Mesendoderm (in vitro differentiated cells): ENCODE data around the gene NDUFS7. TPM values are rescaled to one million over a fixed set of nuclear protein-coding genes. Genes with fewer than 3 reads are reported as not detected.

Experiments used
- DNase-seq: peaks from one replicate; pipeline ENCODE4 v3.0.0; 2013
- H2AK5ac ChIP-seq: 2 replicates; pipeline ENCODE4 v1.6.1; 2013; ENCODE audit warnings: low read length, inconsistent platforms
- H2BK120ac ChIP-seq: 2 replicates; pipeline ENCODE4 v1.6.1; 2013; ENCODE audit warnings: low read depth, mild to moderate bottlenecking, low read length, moderate library complexity, mixed read lengths
- H2BK15ac ChIP-seq: replicated peaks from 2 replicates; pipeline ENCODE4 v1.6.1; 2013; ENCODE audit warnings: low read depth, mild to moderate bottlenecking, moderate library complexity
- H2BK5ac ChIP-seq: 2 replicates; pipeline ENCODE4 v1.6.1; 2013; ENCODE audit warnings: low read length, inconsistent platforms
- H3K18ac ChIP-seq: 2 replicates; pipeline ENCODE4 v1.6.1; 2013; ENCODE audit warnings: mild to moderate bottlenecking, low read length, mixed read lengths
- H3K23ac ChIP-seq: one replicate; pipeline ENCODE4 v1.6.1; 2013; ENCODE audit warnings: low read length
- H3K27ac ChIP-seq: 2 replicates; pipeline ENCODE4 v1.5.1; 2013; ENCODE audit warnings: low read depth, mild to moderate bottlenecking, inconsistent platforms, low read length, moderate library complexity
- H3K27me3 ChIP-seq: 2 replicates; pipeline ENCODE4 v1.6.1; 2013; ENCODE audit warnings: low read length, control low read depth, mild to moderate bottlenecking, inconsistent platforms; ENCODE audit not compliant: insufficient read depth, poor library complexity
- H3K36me3 ChIP-seq: 2 replicates; pipeline ENCODE4 v1.6.1; 2013; ENCODE audit warnings: low read length, inconsistent platforms; ENCODE audit not compliant: control insufficient read depth, insufficient read depth
- H3K4ac ChIP-seq: one replicate; pipeline ENCODE4 v1.6.1; 2013; ENCODE audit warnings: low read depth, mild to moderate bottlenecking, low read length, moderate library complexity
- H3K4me1 ChIP-seq: 2 replicates; pipeline ENCODE4 v1.6.1; 2013; ENCODE audit warnings: low read depth, low read length, inconsistent platforms; ENCODE audit not compliant: control insufficient read depth
- H3K4me2 ChIP-seq: 2 replicates; pipeline ENCODE4 v1.6.1; 2013; ENCODE audit warnings: low read length
- H3K4me3 ChIP-seq: 2 replicates; pipeline ENCODE4 v1.5.1; 2013; ENCODE audit warnings: mild to moderate bottlenecking, low read length
- H3K56ac ChIP-seq: one replicate; pipeline ENCODE4 v1.6.1; 2013; ENCODE audit warnings: low read length
- H3K79me1 ChIP-seq: 2 replicates; pipeline ENCODE4 v1.6.1; 2013; ENCODE audit warnings: low read length, inconsistent platforms
- H3K79me2 ChIP-seq: 2 replicates; pipeline ENCODE4 v1.6.1; 2013; ENCODE audit warnings: mild to moderate bottlenecking, low read length; ENCODE audit not compliant: control insufficient read depth, insufficient read depth
- H3K9ac ChIP-seq: 2 replicates; pipeline ENCODE4 v1.6.1; 2013; ENCODE audit warnings: low read length, inconsistent platforms
- H4K5ac ChIP-seq: one replicate; pipeline ENCODE4 v1.6.1; 2013; ENCODE audit warnings: low read length
- H4K8ac ChIP-seq: one replicate; pipeline ENCODE4 v1.6.1; 2013; ENCODE audit warnings: low read depth, mild to moderate bottlenecking, control low read depth, low read length, moderate library complexity
- WGBS: extraction: QIAGEN DNeasy Blood & Tissue Kit; methylation state at CpG from one replicate; pipeline ENCODE4 v1.1.7; 2013; ENCODE audit warnings: low lambda C conversion rate, missing lambda C conversion rate; ENCODE audit not compliant: insufficient coverage; ENCODE audit errors: extremely low coverage; 5-methylcytosine and 5-hydroxymethylcytosine counted together
- polyA plus RNA-seq, 2 experiments: library from polyadenylated mRNA; stranded (reverse); fragments of 200-250 nt; gene quantifications; one replicate each; pipeline ENCODE4 v1.2.3, GENCODE V29; 2013

NDUFS7 gene
- polyA plus RNA-seq (2013, experiment 1 of 2) = 40.8 TPM
- polyA plus RNA-seq (2013, experiment 2 of 2) = 41.7 TPM

DNA sequence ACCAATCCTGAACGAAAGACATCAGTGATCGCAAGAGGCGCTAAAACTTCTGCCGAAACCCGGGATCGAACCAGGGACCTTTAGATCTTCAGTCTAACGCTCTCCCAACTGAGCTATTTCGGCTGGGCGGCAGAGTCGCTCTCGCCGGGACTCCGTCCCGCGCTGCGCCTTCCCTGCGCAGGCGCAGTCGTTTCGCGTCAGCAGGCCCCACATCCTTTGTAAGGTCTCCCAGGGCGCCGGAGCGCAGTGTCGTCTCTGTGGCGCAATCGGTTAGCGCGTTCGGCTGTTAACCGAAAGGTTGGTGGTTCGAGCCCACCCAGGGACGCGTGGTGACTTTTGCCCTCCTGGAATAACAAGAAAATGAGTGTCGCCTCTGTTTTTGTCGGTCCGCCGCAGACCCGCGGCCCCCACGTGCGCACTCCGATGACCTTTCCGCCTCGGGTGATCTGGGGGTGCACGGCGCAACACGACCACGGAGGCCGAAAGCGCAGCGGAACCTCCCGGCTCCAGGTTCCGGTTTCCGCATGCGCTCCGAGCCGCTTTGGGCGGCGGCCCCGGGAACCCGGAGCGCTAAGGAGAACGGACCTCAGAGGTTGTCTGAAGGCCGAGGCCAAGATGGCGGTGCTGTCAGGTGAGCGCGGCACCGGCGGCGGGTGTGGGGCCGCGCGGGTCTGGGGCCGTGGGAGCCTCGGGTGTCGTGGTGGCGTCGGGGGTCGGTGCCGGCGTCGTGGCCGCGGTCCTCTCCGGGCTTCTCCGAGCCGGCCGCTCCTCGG is at the start of gene NDUFS7:
TSS of gene NDUFS7 (plus strand) at position 596 of the 773 bp plus-strand sequence. CDS start at position 616, 20 bp downstream.
- DNase-seq = peak; percentile 93
- no CpG with 5 or more reads among the region's 90 CpGs for WGBS
- Histone ChIP-seq H2BK15ac (no peak within 1 kb of the TSS), H3K4me3 (peak within 1 kb of the TSS; percentile 76), H3K27me3 (no peaks in the 10 kb centered on the region), H3K79me1 (peaks cover 2% of the 10 kb centered on the region), H3K23ac (no peak within 1 kb of the TSS), H3K9ac (peak within 1 kb of the TSS; percentile 83), H2BK120ac (no peak within 1 kb of the TSS), H2BK5ac (no peak within 1 kb of the TSS), H3K4me1 (no peaks in the 10 kb centered on the region), H3K56ac (peak within 1 kb of the TSS; percentile 89), H4K5ac (no peak within 1 kb of the TSS), H3K36me3 (no peaks in the 10 kb centered on the region), H3K79me2 (no peaks in the 10 kb centered on the region), H4K8ac (no peak within 1 kb of the TSS), H3K4me2 (peak within 1 kb of the TSS; percentile 88), H3K4ac (peak within 1 kb of the TSS; percentile 46), H2AK5ac (no peak within 1 kb of the TSS), H3K18ac (no peak within 1 kb of the TSS), H3K27ac (peak within 1 kb of the TSS; percentile 76)

DNA sequence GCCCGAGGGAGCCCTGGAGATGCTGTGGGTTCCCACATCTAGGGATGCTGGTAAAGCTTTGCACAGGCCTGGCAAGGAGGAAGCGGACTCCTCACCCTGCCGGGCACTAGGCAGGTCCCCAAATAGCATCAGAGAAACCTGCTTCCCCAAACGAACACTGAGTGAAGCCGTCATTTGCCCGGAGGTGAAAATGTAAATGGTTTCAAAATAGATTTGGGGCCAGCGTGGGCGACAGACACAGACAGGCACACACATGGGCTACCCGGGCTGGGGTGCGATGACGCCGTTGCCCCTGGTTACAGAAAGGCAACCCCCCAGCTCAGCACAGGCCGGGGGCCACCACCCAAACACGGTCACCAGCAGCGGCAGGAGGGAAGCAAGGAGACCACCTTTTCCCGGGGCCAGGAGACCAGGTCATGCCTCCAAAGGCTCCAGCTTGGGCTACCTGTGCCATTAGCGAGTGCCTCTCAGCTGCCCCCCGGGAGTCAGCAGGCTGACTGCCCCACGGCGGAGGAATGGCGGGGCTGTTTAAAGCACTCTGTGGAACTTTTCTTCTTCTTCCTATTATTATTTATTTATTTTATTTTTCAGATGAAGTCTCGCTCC is 47.5 kb upstream of the NDUFS7 start:
- H2AK5ac ChIP-seq = no peak overlapping the region
- no peak overlapping the region for H3K56ac ChIP-seq
- H3K4me2 ChIP-seq = no peak overlapping the region
- no peak overlapping the region for H3K4me3 ChIP-seq
- H4K8ac ChIP-seq = no peak overlapping the region
- H3K79me1 ChIP-seq = no peaks in the 10 kb centered on the region
- H3K9ac ChIP-seq = no peak overlapping the region
- H3K18ac ChIP-seq = no peak overlapping the region
- H2BK120ac ChIP-seq = no peak overlapping the region
- no peaks in the 10 kb centered on the region for H3K36me3 ChIP-seq
- no peak overlapping the region for H2BK15ac ChIP-seq
- H2BK5ac ChIP-seq = no peak overlapping the region
- no peak overlapping the region for H4K5ac ChIP-seq
- H3K27ac ChIP-seq = no peak overlapping the region
- no peak for DNase-seq
- no peaks in the 10 kb centered on the region for H3K79me2 ChIP-seq
- H3K4ac ChIP-seq = no peak overlapping the region
- no peak overlapping the region for H3K23ac ChIP-seq
- H3K27me3 ChIP-seq = no peaks in the 10 kb centered on the region
- no peaks in the 10 kb centered on the region for H3K4me1 ChIP-seq
- WGBS = no CpG with 5 or more reads among the region's 22 CpGs

DNA sequence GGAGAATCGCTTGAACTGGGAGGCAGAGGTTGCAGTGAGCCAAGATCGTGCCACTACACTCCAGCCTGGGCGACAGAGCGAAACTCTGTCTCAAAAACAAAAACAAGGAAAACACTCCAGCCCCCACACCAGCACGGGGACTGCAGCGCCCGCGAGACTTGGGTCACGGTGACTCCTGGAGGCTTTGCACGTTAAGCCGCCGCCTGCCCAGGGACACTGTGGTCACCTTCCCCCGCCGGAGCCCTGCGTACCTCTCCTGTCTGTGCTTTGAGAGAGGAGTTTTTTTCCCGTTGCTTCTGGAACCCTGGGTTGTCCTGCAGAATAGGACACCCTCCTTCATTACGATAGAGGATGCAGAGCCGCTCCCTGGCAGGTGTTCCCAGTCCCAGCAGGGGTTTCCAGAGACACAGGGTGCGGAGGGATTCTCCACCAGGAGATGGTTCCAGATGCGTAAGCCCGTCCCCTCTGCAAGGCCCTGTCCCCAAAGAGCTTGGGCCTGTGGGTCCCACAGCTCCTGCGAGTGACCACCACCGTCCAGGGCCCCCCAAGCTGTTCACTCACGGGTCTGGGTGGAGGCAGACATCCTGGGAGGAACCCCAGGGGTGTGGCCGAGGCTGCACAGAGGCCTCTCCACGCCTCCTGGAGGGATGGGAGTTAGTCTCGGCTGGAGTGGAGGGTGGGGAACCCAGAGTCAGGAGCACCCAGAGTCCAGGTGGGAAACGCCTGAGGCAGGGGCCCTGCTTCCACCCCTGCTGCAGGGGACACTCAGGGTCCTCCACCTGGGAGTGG is 42.8 kb upstream of the NDUFS7 start:
- H3K4ac ChIP-seq = no peak overlapping the region
- no peak overlapping the region for H3K4me2 ChIP-seq
- no peak overlapping the region for H2BK5ac ChIP-seq
- H3K23ac ChIP-seq = no peak overlapping the region
- H3K4me3 ChIP-seq = no peak overlapping the region
- H3K27ac ChIP-seq = no peak overlapping the region
- H3K56ac ChIP-seq = no peak overlapping the region
- H2AK5ac ChIP-seq = no peak overlapping the region
- no peaks in the 10 kb centered on the region for H3K36me3 ChIP-seq
- no peaks in the 10 kb centered on the region for H3K79me1 ChIP-seq
- no peak overlapping the region for H3K9ac ChIP-seq
- no peak overlapping the region for H3K18ac ChIP-seq
- H2BK120ac ChIP-seq = no peak overlapping the region
- no peaks in the 10 kb centered on the region for H3K27me3 ChIP-seq
- H3K79me2 ChIP-seq = no peaks in the 10 kb centered on the region
- no CpG with 5 or more reads among the region's 28 CpGs for WGBS
- no peak overlapping the region for H4K8ac ChIP-seq
- H3K4me1 ChIP-seq = no peaks in the 10 kb centered on the region
- H2BK15ac ChIP-seq = no peak overlapping the region
- H4K5ac ChIP-seq = no peak overlapping the region
- DNase-seq = no peak

DNA sequence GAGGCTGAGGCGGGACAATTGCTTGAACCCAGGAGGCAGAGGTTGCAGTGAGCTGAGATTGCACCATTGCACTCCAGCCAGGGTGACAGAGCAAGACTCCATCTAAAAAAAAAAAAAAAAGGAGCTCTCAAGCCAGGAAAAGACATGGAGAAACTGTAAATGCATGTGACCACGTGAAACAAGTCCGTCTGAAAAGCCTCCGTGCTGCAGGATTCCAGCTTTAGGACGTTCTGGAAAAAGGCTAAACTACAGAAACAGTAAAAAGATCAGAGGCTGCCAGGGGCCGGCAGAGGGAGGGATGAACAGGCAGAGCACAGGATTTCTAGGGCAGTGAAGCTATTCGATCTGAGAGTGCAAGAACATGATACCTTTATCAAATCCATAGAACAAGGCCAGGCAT is 40.7 kb upstream of the NDUFS7 start:
- Histone ChIP-seq H3K79me2 (no peaks in the 10 kb centered on the region), H2AK5ac (no peak overlapping the region), H3K79me1 (no peaks in the 10 kb centered on the region), H3K18ac (no peak overlapping the region), H3K4me2 (no peak overlapping the region), H3K4ac (no peak overlapping the region), H3K27ac (no peak overlapping the region), H2BK5ac (no peak overlapping the region), H3K27me3 (no peaks in the 10 kb centered on the region), H2BK120ac (no peak overlapping the region), H4K8ac (no peak overlapping the region), H3K4me1 (no peaks in the 10 kb centered on the region), H3K23ac (no peak overlapping the region), H4K5ac (no peak overlapping the region), H3K4me3 (no peak overlapping the region), H3K9ac (no peak overlapping the region), H2BK15ac (no peak overlapping the region), H3K56ac (no peak overlapping the region), H3K36me3 (no peaks in the 10 kb centered on the region)
- no peak for DNase-seq
- WGBS = no CpG with 5 or more reads among the region's 7 CpGs

DNA sequence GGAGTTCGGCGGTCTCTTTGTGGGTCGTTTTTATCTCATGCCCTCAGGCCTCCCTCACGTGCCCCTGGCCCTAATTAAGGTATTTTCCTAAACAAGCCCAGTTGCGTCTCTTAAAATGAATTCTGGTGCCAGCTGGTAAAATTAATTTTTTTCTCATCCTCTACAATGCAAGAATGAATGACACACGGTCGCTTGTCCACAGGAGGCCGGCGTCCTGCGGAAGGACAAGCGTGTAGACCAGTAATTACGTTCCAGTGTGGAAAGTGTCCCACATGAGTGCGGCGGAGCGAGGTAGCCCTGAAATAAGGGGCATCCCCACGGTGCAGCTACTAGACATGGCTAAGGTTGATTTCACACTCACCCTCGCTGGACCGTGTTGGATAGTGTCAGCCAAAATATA is 34.5 kb upstream of the NDUFS7 start:
- H3K4me2 ChIP-seq = no peak overlapping the region
- no peaks in the 10 kb centered on the region for H3K27me3 ChIP-seq
- no peaks in the 10 kb centered on the region for H3K79me1 ChIP-seq
- no peaks in the 10 kb centered on the region for H3K36me3 ChIP-seq
- no CpG with 5 or more reads among the region's 18 CpGs for WGBS
- no peak overlapping the region for H3K56ac ChIP-seq
- H2AK5ac ChIP-seq = no peak overlapping the region
- no peaks in the 10 kb centered on the region for H3K4me1 ChIP-seq
- no peak overlapping the region for H3K4me3 ChIP-seq
- H3K4ac ChIP-seq = no peak overlapping the region
- H4K5ac ChIP-seq = no peak overlapping the region
- H2BK15ac ChIP-seq = no peak overlapping the region
- H2BK5ac ChIP-seq = no peak overlapping the region
- no peak for DNase-seq
- no peak overlapping the region for H3K18ac ChIP-seq
- H4K8ac ChIP-seq = no peak overlapping the region
- no peak overlapping the region for H3K9ac ChIP-seq
- H3K79me2 ChIP-seq = no peaks in the 10 kb centered on the region
- no peak overlapping the region for H2BK120ac ChIP-seq
- no peak overlapping the region for H3K23ac ChIP-seq
- no peak overlapping the region for H3K27ac ChIP-seq
